PFSK-1 (cell line): ENCODE measurements around the gene NSG2.

Experiments
- POLR2AphosphoS5 ChIP-seq: IDR thresholded peaks from 2 replicates; pipeline ENCODE4 v1.6.1; 2012; ENCODE audit warnings: low read depth, mild to moderate bottlenecking, control low read depth, low read length, moderate library complexity
- TAF1 ChIP-seq: IDR thresholded peaks from 2 replicates; pipeline ENCODE4 v1.6.1; 2012; ENCODE audit warnings: low read length, control low read depth, borderline replicate concordance; ENCODE audit not compliant: insufficient read depth
- TF ChIP-seq, protein P1 (sequence below), 2 experiments: IDR thresholded peaks; 2 replicates each; pipeline versions ENCODE4 v1.6.1 to v1.8.0; 2011 to 2012; ENCODE audit warnings: low read depth in 2 of 2, low read length in 2 of 2, control low read depth in 1 of 2, inconsistent platforms in 1 of 2, mild to moderate bottlenecking in 1 of 2, moderate library complexity in 1 of 2; ENCODE audit not compliant: insufficient read depth in 1 of 2

DNA sequence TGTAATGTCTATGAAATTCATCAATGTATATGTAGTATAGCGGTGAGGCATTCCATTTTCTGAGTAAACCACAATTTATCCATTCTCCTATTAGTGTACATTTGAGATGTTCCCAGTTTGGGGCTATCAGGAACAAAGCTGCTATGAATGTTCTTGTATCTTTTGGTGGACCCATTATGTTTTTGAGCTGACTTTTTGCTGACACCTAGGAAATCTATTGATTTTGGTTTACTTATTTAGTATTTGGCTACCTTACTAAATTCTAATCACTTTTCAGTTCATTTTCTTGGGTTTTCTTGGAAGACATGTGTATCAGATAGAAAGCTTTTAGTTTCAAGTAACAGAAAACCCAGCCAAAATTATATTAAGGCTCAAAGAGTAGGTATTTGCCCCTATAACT is 13.7 kb downstream of the NSG2 start:
- TF ChIP-seq POLR2AphosphoS5, result no peak
- TF ChIP-seq, protein P1, sequence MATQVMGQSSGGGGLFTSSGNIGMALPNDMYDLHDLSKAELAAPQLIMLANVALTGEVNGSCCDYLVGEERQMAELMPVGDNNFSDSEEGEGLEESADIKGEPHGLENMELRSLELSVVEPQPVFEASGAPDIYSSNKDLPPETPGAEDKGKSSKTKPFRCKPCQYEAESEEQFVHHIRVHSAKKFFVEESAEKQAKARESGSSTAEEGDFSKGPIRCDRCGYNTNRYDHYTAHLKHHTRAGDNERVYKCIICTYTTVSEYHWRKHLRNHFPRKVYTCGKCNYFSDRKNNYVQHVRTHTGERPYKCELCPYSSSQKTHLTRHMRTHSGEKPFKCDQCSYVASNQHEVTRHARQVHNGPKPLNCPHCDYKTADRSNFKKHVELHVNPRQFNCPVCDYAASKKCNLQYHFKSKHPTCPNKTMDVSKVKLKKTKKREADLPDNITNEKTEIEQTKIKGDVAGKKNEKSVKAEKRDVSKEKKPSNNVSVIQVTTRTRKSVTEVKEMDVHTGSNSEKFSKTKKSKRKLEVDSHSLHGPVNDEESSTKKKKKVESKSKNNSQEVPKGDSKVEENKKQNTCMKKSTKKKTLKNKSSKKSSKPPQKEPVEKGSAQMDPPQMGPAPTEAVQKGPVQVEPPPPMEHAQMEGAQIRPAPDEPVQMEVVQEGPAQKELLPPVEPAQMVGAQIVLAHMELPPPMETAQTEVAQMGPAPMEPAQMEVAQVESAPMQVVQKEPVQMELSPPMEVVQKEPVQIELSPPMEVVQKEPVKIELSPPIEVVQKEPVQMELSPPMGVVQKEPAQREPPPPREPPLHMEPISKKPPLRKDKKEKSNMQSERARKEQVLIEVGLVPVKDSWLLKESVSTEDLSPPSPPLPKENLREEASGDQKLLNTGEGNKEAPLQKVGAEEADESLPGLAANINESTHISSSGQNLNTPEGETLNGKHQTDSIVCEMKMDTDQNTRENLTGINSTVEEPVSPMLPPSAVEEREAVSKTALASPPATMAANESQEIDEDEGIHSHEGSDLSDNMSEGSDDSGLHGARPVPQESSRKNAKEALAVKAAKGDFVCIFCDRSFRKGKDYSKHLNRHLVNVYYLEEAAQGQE (IDR thresholded peaks at IDR 0.05; ENCODE audit: insufficient read depth in 1 of 2, low read depth in 2 of 2, low read length in 2 of 2), result no peak
- no peak for TF ChIP-seq TAF1
